GM12878 (cell line): ENCODE data around the gene CDH1.

Source experiments
- CHD4 ChIP-seq: fragments of 200-600 bp; sonication (generic); IDR thresholded peaks from 2 replicates; pipeline ENCODE4 v1.6.1; 2016; ENCODE audit warnings: mild to moderate bottlenecking
- CTCF ChIP-seq, 3 experiments: IDR thresholded peaks in 2 of 3; conservative IDR thresholded peaks in 1 of 3; 2 replicates each; pipeline ENCODE4 v1.5.1; 2011; ENCODE audit warnings: low read depth in 3 of 3, low read length in 3 of 3, mild to moderate bottlenecking in 3 of 3, control low read depth in 2 of 3, moderate library complexity in 2 of 3, inconsistent platforms in 1 of 3, mixed read lengths in 1 of 3; ENCODE audit not compliant: control insufficient read depth in 2 of 3, insufficient read depth in 1 of 3; ENCODE audit errors: extremely low read depth in 1 of 3
- MAX ChIP-seq: IDR thresholded peaks from 2 replicates; pipeline ENCODE4 v1.6.1; 2012; ENCODE audit warnings: low read depth, low read length, improper control_type of control experiment
- NFXL1 ChIP-seq: fragments of 450-650 bp; IDR thresholded peaks from 2 replicates; pipeline ENCODE4 v1.6.1; 2017; ENCODE audit warnings: antibody characterized with exemption, mild to moderate bottlenecking, borderline replicate concordance
- POLR2A ChIP-seq: IDR thresholded peaks from 2 replicates; pipeline ENCODE4 v1.6.1; 2011; ENCODE audit warnings: low read depth, mild to moderate bottlenecking, low read length
- POLR2AphosphoS5 ChIP-seq: IDR thresholded peaks from 2 replicates; pipeline ENCODE4 v1.6.1; 2011; ENCODE audit warnings: mild to moderate bottlenecking, low read length, inconsistent platforms
- ZBTB33 ChIP-seq: fragments of 450-650 bp; IDR thresholded peaks from 2 replicates; pipeline ENCODE4 v1.6.1; 2017; ENCODE audit warnings: mild to moderate bottlenecking

- TF ChIP-seq POLR2A (no peak), POLR2AphosphoS5 (no peak), ZBTB33 (no peak), NFXL1 (no peak), CHD4 (no peak), MAX (no peak), CTCF (IDR thresholded peaks at IDR 0.05 in 2 of 3, conservative IDR thresholded peaks at IDR 0.05 in 1 of 3; ENCODE audit: control insufficient read depth in 2 of 3, extremely low read depth in 1 of 3, insufficient read depth in 1 of 3, low read depth in 3 of 3, low read length in 3 of 3) (no peak)
Measured at GRCh38 chr16:68779891-68780290, 42.8 kb downstream of the CDH1 start.
